HepG2 (cell line): Measurements from ENCODE around the gene NSD1. TPM values are rescaled to one million over a fixed set of nuclear protein-coding genes. Genes with fewer than 3 reads are reported as not detected.
A peak's percentile ranks its signal among the peaks of the same experiment; 100 is the strongest.

Experiments used
- FOXJ3 ChIP-seq: sonication (generic); formaldehyde crosslinking; IDR thresholded peaks from 2 replicates; pipeline ENCODE4 v1.4.0; 2020; ENCODE audit warnings: missing genetic modification reagents, mild to moderate bottlenecking, borderline replicate concordance
- FOXK2 ChIP-seq: fragments of 450-650 bp; IDR thresholded peaks from 2 replicates; pipeline ENCODE4 v1.6.1; 2016
- HDAC1 ChIP-seq: sonication (generic); formaldehyde crosslinking; IDR thresholded peaks from 2 replicates; pipeline ENCODE4 v1.5.1; 2020; ENCODE audit warnings: mild to moderate bottlenecking, missing genetic modification reagents
- HINFP ChIP-seq: sonication (generic); formaldehyde crosslinking; IDR thresholded peaks from 2 replicates; pipeline ENCODE4 v1.4.0; 2020; ENCODE audit warnings: low read depth, mild to moderate bottlenecking, missing genetic modification reagents
- IRX3 ChIP-seq: sonication (generic); formaldehyde crosslinking; IDR thresholded peaks from 2 replicates; pipeline ENCODE4 v1.8.1; 2023; ENCODE audit warnings: mild to moderate bottlenecking, low read depth, missing genetic modification reagents, borderline replicate concordance
- KAT8 ChIP-seq: IDR thresholded peaks from 2 replicates; pipeline ENCODE4 v1.6.1; 2016; ENCODE audit warnings: missing genetic modification reagents, missing compliant biosample characterization
- KDM2A ChIP-seq: sonication (generic); formaldehyde crosslinking; IDR thresholded peaks from 2 replicates; pipeline ENCODE4 v1.4.0; 2020; ENCODE audit warnings: low read depth, missing genetic modification reagents, borderline replicate concordance
- KDM6A ChIP-seq: IDR thresholded peaks from 2 replicates; pipeline ENCODE4 v1.6.1; 2016; ENCODE audit warnings: low read depth
- KMT2B ChIP-seq: IDR thresholded peaks from 2 replicates; pipeline ENCODE4 v1.6.1; 2016; ENCODE audit warnings: missing genetic modification reagents, missing compliant biosample characterization
- MAFG ChIP-seq: sonication (generic); formaldehyde crosslinking; IDR thresholded peaks from 2 replicates; pipeline ENCODE4 v1.5.1; 2020; ENCODE audit warnings: mild to moderate bottlenecking, missing genetic modification reagents
- MBD4 ChIP-seq: IDR thresholded peaks from 2 replicates; pipeline ENCODE4 v1.6.1; 2012; ENCODE audit warnings: low read length, inconsistent platforms, borderline replicate concordance
- MIXL1 ChIP-seq: IDR thresholded peaks from 2 replicates; pipeline ENCODE4 v1.6.1; 2016
- PCBP2 ChIP-seq: fragments of 200-400 bp; formaldehyde crosslinking; optimal IDR thresholded peaks from 2 replicates; pipeline ENCODE3; 2018; ENCODE audit warnings: low read length, low read depth; ENCODE audit not compliant: poor library complexity, severe bottlenecking
- PRMT3 ChIP-seq: sonication (generic); formaldehyde crosslinking; IDR thresholded peaks from 2 replicates; pipeline ENCODE4 v1.8.1; 2022; ENCODE audit warnings: low read depth, mild to moderate bottlenecking, moderate library complexity, missing genetic modification reagents, borderline replicate concordance
- RFX1 ChIP-seq: fragments of 450-650 bp; IDR thresholded peaks from 2 replicates; pipeline ENCODE4 v1.6.1; 2017
- SRY ChIP-seq: sonication (generic); formaldehyde crosslinking; IDR thresholded peaks from 2 replicates; pipeline ENCODE4 v1.8.0; 2022; ENCODE audit warnings: mild to moderate bottlenecking, missing genetic modification reagents
- ZBTB20 ChIP-seq: sonication (generic); formaldehyde crosslinking; IDR thresholded peaks from 2 replicates; pipeline ENCODE4 v1.8.1; 2023; ENCODE audit warnings: missing genetic modification reagents, low read depth, mild to moderate bottlenecking, borderline replicate concordance
- ZNF331 ChIP-seq: sonication (generic); formaldehyde crosslinking; IDR thresholded peaks from 2 replicates; pipeline ENCODE4 v1.4.0; 2020; ENCODE audit warnings: missing genetic modification reagents
- ZNF337 ChIP-seq: sonication (generic); formaldehyde crosslinking; IDR thresholded peaks from 2 replicates; pipeline ENCODE4 v1.5.1; 2020; ENCODE audit warnings: missing genetic modification reagents, low read depth, mild to moderate bottlenecking, borderline replicate concordance
- ZNF343 ChIP-seq: sonication (generic); formaldehyde crosslinking; IDR thresholded peaks from 2 replicates; pipeline ENCODE4 v1.4.0; 2020; ENCODE audit warnings: mild to moderate bottlenecking, missing genetic modification reagents
- ZNF556 ChIP-seq: sonication (generic); formaldehyde crosslinking; IDR thresholded peaks from 2 replicates; pipeline ENCODE4 v1.4.0; 2020; ENCODE audit warnings: mild to moderate bottlenecking, missing genetic modification reagents, borderline replicate concordance
- ZNF589 ChIP-seq: sonication (generic); formaldehyde crosslinking; conservative IDR thresholded peaks from 2 replicates; pipeline ENCODE4 v1.8.0; 2022; ENCODE audit warnings: mild to moderate bottlenecking, moderate library complexity, missing genetic modification reagents
- ZNF703 ChIP-seq: sonication (generic); formaldehyde crosslinking; IDR thresholded peaks from 2 replicates; pipeline ENCODE4 v1.5.1; 2020; ENCODE audit warnings: missing genetic modification reagents, mild to moderate bottlenecking, moderate library complexity, borderline replicate concordance
- polyA plus RNA-seq, 8 experiments: library from polyadenylated mRNA; depleted of rRNA in 3 of 8; stranded (reverse) in 7 of 8; unstranded in 1 of 8; fragments of >200 nt; fragmentation: Illumina TruSeq in 4 of 8; extraction: Trizol in 4 of 8; gene quantifications; 2 replicates each; pipeline versions ENCODE4 v1.2.1 to v1.2.3, GENCODE V29; 2011 to 2016; ENCODE audit warnings: low read depth in 4 of 8, missing spikeins in 1 of 8, mixed read lengths in 1 of 8; ENCODE audit not compliant: insufficient read depth in 1 of 8
- total RNA-seq, 5 experiments: library from RNA; depleted of rRNA; stranded (reverse); fragments of >200 nt; fragmentation: Illumina TruSeq; extraction: Trizol; gene quantifications; 2 replicates each; pipeline ENCODE4 v1.2.3, GENCODE V29; 2016; ENCODE audit warnings: low read depth in 1 of 5
- TF ChIP-seq, protein P1 (sequence below): sonication (generic); formaldehyde crosslinking; IDR thresholded peaks from 2 replicates; pipeline ENCODE4 v1.4.0; 2020; ENCODE audit warnings: mild to moderate bottlenecking, missing genetic modification reagents, borderline replicate concordance
- TF ChIP-seq, protein P2 (sequence below): sonication (generic); formaldehyde crosslinking; IDR thresholded peaks from 2 replicates; pipeline ENCODE4 v1.5.0; 2020; ENCODE audit warnings: missing genetic modification reagents

NSD1 gene
- total and polyA plus RNA-seq, 2 of the 13 experiments (the other 11 are each of a cell fraction or from before 2014, with no cell fraction given) = 0.01 to 0.09 TPM

GRCh38 chr5:177105691-177106476 lies 27.7 kb upstream of the NSD1 start (continued):
- TF ChIP-seq FOXJ3 (CRISPR knock-in tag) (no peak), ZNF343 (no peak), MAFG (CRISPR knock-in tag) (no peak), HDAC1 (peak; percentile 52), ZNF703 (CRISPR knock-in tag) (no peak), ZBTB20 (CRISPR knock-in tag) (peak; percentile 80; the same call in 1 of the 2 replicates), KMT2B (no peak), FOXK2 (no peak), ZNF337 (CRISPR knock-in tag) (0 out of 2 replicates have a peak, but pooled peaks have one; percentile 65), MBD4 (no peak), SRY (CRISPR knock-in tag) (peak; percentile 57; the same call in 1 of the 2 replicates), ZNF556 (CRISPR knock-in tag) (peak; percentile 49; the same call in 1 of the 2 replicates), MIXL1 (CRISPR knock-in tag) (no peak), HINFP (CRISPR knock-in tag) (peak; percentile 54; the same call in 1 of the 2 replicates), IRX3 (CRISPR knock-in tag) (no peak), ZNF331 (CRISPR knock-in tag) (peak; percentile 60), KDM6A (CRISPR knock-in tag) (no peak), PCBP2 (no peak), KDM2A (peak; percentile 62; the same call in 1 of the 2 replicates), PRMT3 (CRISPR knock-in tag) (no peak), RFX1 (no peak), ZNF589 (CRISPR knock-in tag) (no peak), KAT8 (CRISPR knock-in tag) (peak; percentile 48)
- TF ChIP-seq, protein P1, sequence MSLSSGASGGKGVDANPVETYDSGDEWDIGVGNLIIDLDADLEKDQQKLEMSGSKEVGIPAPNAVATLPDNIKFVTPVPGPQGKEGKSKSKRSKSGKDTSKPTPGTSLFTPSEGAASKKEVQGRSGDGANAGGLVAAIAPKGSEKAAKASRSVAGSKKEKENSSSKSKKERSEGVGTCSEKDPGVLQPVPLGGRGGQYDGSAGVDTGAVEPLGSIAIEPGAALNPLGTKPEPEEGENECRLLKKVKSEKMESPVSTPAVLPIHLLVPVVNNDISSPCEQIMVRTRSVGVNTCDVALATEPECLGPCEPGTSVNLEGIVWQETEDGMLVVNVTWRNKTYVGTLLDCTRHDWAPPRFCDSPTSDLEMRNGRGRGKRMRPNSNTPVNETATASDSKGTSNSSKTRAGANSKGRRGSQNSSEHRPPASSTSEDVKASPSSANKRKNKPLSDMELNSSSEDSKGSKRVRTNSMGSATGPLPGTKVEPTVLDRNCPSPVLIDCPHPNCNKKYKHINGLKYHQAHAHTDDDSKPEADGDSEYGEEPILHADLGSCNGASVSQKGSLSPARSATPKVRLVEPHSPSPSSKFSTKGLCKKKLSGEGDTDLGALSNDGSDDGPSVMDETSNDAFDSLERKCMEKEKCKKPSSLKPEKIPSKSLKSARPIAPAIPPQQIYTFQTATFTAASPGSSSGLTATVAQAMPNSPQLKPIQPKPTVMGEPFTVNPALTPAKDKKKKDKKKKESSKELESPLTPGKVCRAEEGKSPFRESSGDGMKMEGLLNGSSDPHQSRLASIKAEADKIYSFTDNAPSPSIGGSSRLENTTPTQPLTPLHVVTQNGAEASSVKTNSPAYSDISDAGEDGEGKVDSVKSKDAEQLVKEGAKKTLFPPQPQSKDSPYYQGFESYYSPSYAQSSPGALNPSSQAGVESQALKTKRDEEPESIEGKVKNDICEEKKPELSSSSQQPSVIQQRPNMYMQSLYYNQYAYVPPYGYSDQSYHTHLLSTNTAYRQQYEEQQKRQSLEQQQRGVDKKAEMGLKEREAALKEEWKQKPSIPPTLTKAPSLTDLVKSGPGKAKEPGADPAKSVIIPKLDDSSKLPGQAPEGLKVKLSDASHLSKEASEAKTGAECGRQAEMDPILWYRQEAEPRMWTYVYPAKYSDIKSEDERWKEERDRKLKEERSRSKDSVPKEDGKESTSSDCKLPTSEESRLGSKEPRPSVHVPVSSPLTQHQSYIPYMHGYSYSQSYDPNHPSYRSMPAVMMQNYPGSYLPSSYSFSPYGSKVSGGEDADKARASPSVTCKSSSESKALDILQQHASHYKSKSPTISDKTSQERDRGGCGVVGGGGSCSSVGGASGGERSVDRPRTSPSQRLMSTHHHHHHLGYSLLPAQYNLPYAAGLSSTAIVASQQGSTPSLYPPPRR (CRISPR knock-in tag) = no peak
- TF ChIP-seq, protein P2, sequence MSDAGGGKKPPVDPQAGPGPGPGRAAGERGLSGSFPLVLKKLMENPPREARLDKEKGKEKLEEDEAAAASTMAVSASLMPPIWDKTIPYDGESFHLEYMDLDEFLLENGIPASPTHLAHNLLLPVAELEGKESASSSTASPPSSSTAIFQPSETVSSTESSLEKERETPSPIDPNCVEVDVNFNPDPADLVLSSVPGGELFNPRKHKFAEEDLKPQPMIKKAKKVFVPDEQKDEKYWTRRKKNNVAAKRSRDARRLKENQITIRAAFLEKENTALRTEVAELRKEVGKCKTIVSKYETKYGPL (CRISPR knock-in tag) = no peak
